ENCODE results near the gene GP5. TPM values are rescaled to one million over a fixed set of nuclear protein-coding genes. Genes with fewer than 3 reads are reported as not detected.

The GP5 gene
- polyA plus RNA-seq, 2 of the 4 experiments (the other 2 are of a cell fraction), result not detected

GRCh38 chr3:194399874-194400411 is 877 bp upstream of the GP5 start (continued):
- TF ChIP-seq ATOH8 (CRISPR knock-in tag; IDR thresholded peaks at IDR 0.05; ENCODE audit: low read depth) (no peak), HOXB5 (CRISPR knock-in tag; IDR thresholded peaks at IDR 0.05) (no peak), E2F6 (IDR thresholded peaks at IDR 0.05; ENCODE audit: borderline replicate concordance, low read depth) (no peak), ZC3H11A (IDR thresholded peaks at IDR 0.05) (no peak), CHD4 (IDR thresholded peaks at IDR 0.05; ENCODE audit: borderline replicate concordance) (no peak), TP53 (CRISPR knock-in tag; IDR thresholded peaks at IDR 0.05) (no peak)

GRCh38 chr3:194397757-194398312 is 1.2 kb downstream of the GP5 start:
- ChIA-PET POLR2A (no interaction called here), CTCF (interaction anchor here (1.1 to 2.3 kb wide), 2 partner anchors 8 to 53 kb away, joined by 3 to 9 read pairs; no protein-coding TSS in a partner anchor)
- no peak for DNase-seq (ENCODE audit: low read depth in 1 of 2, low spot score in 1 of 2)
- H3K9me3 ChIP-seq, result no peaks in the 10 kb centered on the region
- no peaks in the 10 kb centered on the region for H3K4me1 ChIP-seq
- no peak overlapping the region for H3K4me2 ChIP-seq
- no peak overlapping the region for H3K27ac ChIP-seq
- FAIRE-seq, result no peak
- TF ChIP-seq PHF8 (IDR thresholded peaks at IDR 0.05; ENCODE audit: borderline replicate concordance, low read depth) (no peak), ZC3H11A (IDR thresholded peaks at IDR 0.05) (no peak), REST (IDR thresholded peaks at IDR 0.05) (no peak), HOXB5 (CRISPR knock-in tag; IDR thresholded peaks at IDR 0.05) (no peak), BCL3 (IDR thresholded peaks at IDR 0.05) (no peak), RARB (CRISPR knock-in tag; IDR thresholded peaks at IDR 0.05) (no peak), KDM5A (IDR thresholded peaks at IDR 0.05) (no peak), MAX (IDR thresholded peaks at IDR 0.05) (no peak), TP53 (CRISPR knock-in tag; IDR thresholded peaks at IDR 0.05) (no peak), ELK1 (IDR thresholded peaks at IDR 0.05; ENCODE audit: low read depth, low read length) (no peak), ZSCAN20 (CRISPR knock-in tag; IDR thresholded peaks at IDR 0.05) (no peak), ZNF302 (CRISPR knock-in tag; IDR thresholded peaks at IDR 0.05) (no peak), KDM1A (IDR thresholded peaks at IDR 0.05; ENCODE audit: low read depth) (no peak), MAFK (IDR thresholded peaks at IDR 0.05; ENCODE audit: partially characterized antibody) (no peak), POLR2A (IDR thresholded peaks at IDR 0.05; ENCODE audit: low read length) (no peak), FOXS1 (CRISPR knock-in tag; IDR thresholded peaks at IDR 0.05) (no peak), SREBF2 (IDR thresholded peaks at IDR 0.05) (no peak), BHLHE40 (IDR thresholded peaks at IDR 0.05; ENCODE audit: low read depth, low read length) (no peak), FOSB (CRISPR knock-in tag; IDR thresholded peaks at IDR 0.05) (no peak), CEBPB (IDR thresholded peaks at IDR 0.05) (no peak)
- WGBS (ENCODE audit: missing lambda C conversion rate), result 83% methylated on average over 37 of the region's 38 CpGs
- H3K4me3 ChIP-seq, result no peak overlapping the region
- ATAC-seq, result peak; percentile 19 to 36; a peak in 1 of 6 replicates

Data from A549 (cell line).